Cardiac muscle cell (in vitro differentiated cells and primary cell): ENCODE measurements around the gene PTK6. TPM values are rescaled to one million over a fixed set of nuclear protein-coding genes. Genes with fewer than 3 reads are reported as not detected.
A peak's percentile ranks its signal among the peaks of the same experiment; 100 is the strongest.

Source experiments
- DNase-seq, 2 donors: peaks; one replicate each; pipeline versions ENCODE4 v3.0.0 to v3.0.0-alpha.2; 2010 to 2017; ENCODE audit warnings: low read depth in 1 of 2, low spot score in 1 of 2
- H3K27ac ChIP-seq: fragments of 200-600 bp; sonication (generic); 2 replicates; pipeline ENCODE4 v1.5.1; 2016
- H3K27me3 ChIP-seq: fragments of 200-600 bp; sonication (generic); 2 replicates; pipeline ENCODE4 v1.6.0; 2016; ENCODE audit warnings: control low read depth
- H3K36me3 ChIP-seq: fragments of 200-600 bp; sonication (generic); 2 replicates; pipeline ENCODE4 v1.5.1; 2016; ENCODE audit warnings: control low read depth
- H3K4me1 ChIP-seq: fragments of 200-600 bp; sonication (generic); 2 replicates; pipeline ENCODE4 v1.8.1; 2017; ENCODE audit warnings: low read depth, mild to moderate bottlenecking, mixed run types
- H3K4me3 ChIP-seq: fragments of 200-600 bp; sonication (generic); 2 replicates; pipeline ENCODE4 v1.5.1; 2016; ENCODE audit warnings: mild to moderate bottlenecking
- H3K9me3 ChIP-seq: fragments of 200-600 bp; sonication (generic); 2 replicates; pipeline ENCODE4 v1.5.1; 2017; ENCODE audit warnings: low read depth, mild to moderate bottlenecking, control low read depth
- CTCF ChIP-seq: IDR thresholded peaks from 2 replicates; pipeline ENCODE4 v1.5.1; 2012; ENCODE audit warnings: low read depth, mild to moderate bottlenecking, low read length
- polyA plus RNA-seq: library from polyadenylated mRNA; unstranded; fragments of >200 nt; fragmentation: Nextera tagmentation; extraction: Ambion mirVana; gene quantifications from 2 replicates; pipeline ENCODE4 v1.2.1, GENCODE V29; 2016
- total RNA-seq: library from RNA; depleted of rRNA; stranded (reverse); fragments of >200 nt; gene quantifications from 2 replicates; pipeline ENCODE4 v1.2.3, GENCODE V29; 2016

Gene PTK6
- total and polyA plus RNA-seq, 2 experiments from 2014 or later: 0.38 TPM; not detected in 1

DNA sequence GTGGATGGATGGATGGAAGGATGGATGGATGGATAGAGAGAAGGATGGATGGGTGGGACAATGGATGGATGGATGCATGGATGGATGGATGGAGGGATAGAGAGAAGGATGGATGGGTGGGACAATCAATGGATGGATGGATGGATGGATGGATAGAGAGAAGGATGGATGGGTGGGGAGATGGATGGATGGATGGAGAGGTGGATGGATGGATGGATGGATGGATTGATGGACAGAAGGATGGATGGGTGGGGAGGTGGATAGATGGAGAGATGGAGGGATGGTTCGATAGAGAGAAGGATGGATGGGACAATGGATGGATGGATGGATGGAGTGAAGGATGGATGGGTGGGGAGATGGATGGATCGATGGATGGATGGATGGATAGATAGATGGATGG, 44.7 kb downstream of the PTK6 start:
- TF ChIP-seq CTCF: no peak
- Histone ChIP-seq H3K9me3 (no peaks in the 10 kb centered on the region), H3K36me3 (peaks cover 62% of the 10 kb centered on the region), H3K27ac (no peak overlapping the region), H3K27me3 (no peaks in the 10 kb centered on the region), H3K4me3 (no peak overlapping the region), H3K4me1 (peaks cover 15% of the 10 kb centered on the region)
- DNase-seq: no peak

DNA sequence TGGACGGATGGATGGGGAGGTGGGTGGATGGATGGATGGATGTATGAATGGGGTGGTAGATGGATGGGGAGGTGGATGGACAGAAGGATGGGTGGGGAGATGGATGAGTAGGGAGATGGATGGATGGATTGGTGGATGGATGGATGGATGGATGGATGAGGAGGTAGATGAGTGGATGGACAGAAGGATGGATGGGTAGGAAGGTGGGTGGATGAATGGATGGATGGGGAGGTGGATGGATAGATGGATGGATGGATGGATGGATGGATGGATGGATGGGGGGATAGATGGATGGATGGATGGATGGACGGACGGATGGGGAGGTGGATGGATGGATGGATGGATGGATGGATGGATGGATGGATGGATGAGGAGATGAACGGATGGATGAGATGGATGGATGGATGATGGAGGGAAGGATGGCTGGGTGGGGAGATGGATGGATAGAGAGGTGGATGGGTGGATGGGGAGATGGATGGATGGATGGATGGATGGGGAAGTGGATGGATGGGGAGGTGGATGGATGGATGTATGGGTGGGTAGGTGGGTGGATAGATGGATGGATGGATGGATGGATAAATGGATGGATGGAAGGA, 45.4 kb downstream of the PTK6 start:
- DNase-seq: no peak
- H3K36me3 ChIP-seq: peaks cover 62% of the 10 kb centered on the region
- H3K4me3 ChIP-seq: no peak overlapping the region
- no peaks in the 10 kb centered on the region for H3K9me3 ChIP-seq
- no peak for TF ChIP-seq CTCF
- peaks cover 7% of the 10 kb centered on the region for H3K4me1 ChIP-seq
- no peaks in the 10 kb centered on the region for H3K27me3 ChIP-seq
- no peak overlapping the region for H3K27ac ChIP-seq

DNA sequence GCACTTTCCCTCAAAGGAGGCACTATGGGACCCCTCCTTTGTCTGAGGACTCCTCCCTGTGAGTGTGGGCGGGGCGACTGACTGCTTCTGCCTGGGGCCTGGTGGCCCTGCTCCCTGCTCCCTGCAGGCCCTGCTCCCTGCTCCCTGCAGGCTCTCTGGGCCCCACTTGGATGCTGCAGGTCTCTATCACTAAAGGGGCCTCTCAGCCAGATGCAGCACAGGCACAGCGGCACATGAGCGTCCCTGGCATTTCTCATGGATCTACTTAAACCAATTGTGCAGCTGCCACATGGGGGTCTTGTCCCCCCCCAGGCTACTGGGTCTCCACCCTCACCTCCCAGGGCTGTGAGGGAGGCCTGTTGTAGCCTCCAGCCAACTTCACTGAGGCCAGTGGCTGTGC, 46.1 kb downstream of the PTK6 start:
- Histone ChIP-seq H3K9me3 (no peaks in the 10 kb centered on the region), H3K4me3 (no peak overlapping the region), H3K27me3 (no peaks in the 10 kb centered on the region), H3K27ac (no peak overlapping the region), H3K36me3 (peaks cover 62% of the 10 kb centered on the region), H3K4me1 (peaks cover 2% of the 10 kb centered on the region)
- TF ChIP-seq CTCF: no peak
- no peak for DNase-seq

- DNase-seq: no peak
- no peak for TF ChIP-seq CTCF
- Histone ChIP-seq H3K36me3 (peaks cover 56% of the 10 kb centered on the region), H3K27me3 (no peaks in the 10 kb centered on the region), H3K4me1 (no peaks in the 10 kb centered on the region), H3K4me3 (no peak overlapping the region), H3K27ac (no peak overlapping the region), H3K9me3 (no peaks in the 10 kb centered on the region)
Observed at GRCh38 chr20:63490416-63490815, 46.8 kb downstream of the PTK6 start.

- DNase-seq: peak in 1 of 2 donors; percentile 49
Observed at GRCh38 chr20:63488315-63489251, 48.6 kb downstream of the PTK6 start.

More at GRCh38 chr20:63488315-63489251, 48.6 kb downstream of the PTK6 start:
- TF ChIP-seq CTCF: no peak
- Histone ChIP-seq H3K36me3 (peaks cover 38% of the 10 kb centered on the region), H3K9me3 (no peaks in the 10 kb centered on the region), H3K27me3 (no peaks in the 10 kb centered on the region), H3K4me3 (no peak overlapping the region), H3K27ac (no peak overlapping the region), H3K4me1 (no peaks in the 10 kb centered on the region)
